Thyroid gland (tissue), 4 donors: ENCODE results near the gene ZDHHC3. TPM values are rescaled to one million over a fixed set of nuclear protein-coding genes. Genes with fewer than 3 reads are reported as not detected.

Source experiments
- DNase-seq, 2 donors: peaks; one replicate each; pipeline ENCODE4 v3.0.0-alpha.2; 2019
- H3K27ac ChIP-seq, 3 donors: fragments of 200-600 bp; sonication (generic); 1 replicate in 2 of 3; 2 replicates in 1 of 3; pipeline ENCODE4 v1.5.1; 2016 to 2019; ENCODE audit warnings: mild to moderate bottlenecking in 1 of 3, moderate library complexity in 1 of 3
- H3K27me3 ChIP-seq: fragments of 200-600 bp; sonication (generic); one replicate; pipeline ENCODE4 v1.5.1; 2019
- H3K36me3 ChIP-seq, 2 donors: fragments of 200-600 bp; sonication (generic); one replicate each; pipeline ENCODE4 v1.5.1; 2016 to 2019
- H3K4me1 ChIP-seq, 2 donors: fragments of 200-600 bp; sonication (generic); one replicate each; pipeline ENCODE4 v1.5.1; 2017 to 2019
- H3K4me3 ChIP-seq, 3 donors: fragments of 200-600 bp; sonication (generic); replicated peaks in 1 of 3; 1 replicate in 2 of 3; 2 replicates in 1 of 3; pipeline ENCODE4 v1.5.1; 2016; ENCODE audit warnings: mild to moderate bottlenecking in 1 of 3
- H3K9me3 ChIP-seq: fragments of 200-600 bp; sonication (generic); one replicate; pipeline ENCODE4 v1.5.1; 2017
- POLR2A ChIP-seq, 2 donors: fragments of 450-650 bp; IDR thresholded peaks; one replicate each; pipeline ENCODE4 v1.6.1; 2017; ENCODE audit warnings: antibody characterized with exemption in 2 of 2, mild to moderate bottlenecking in 2 of 2, moderate library complexity in 1 of 2
- WGBS, 2 donors: methylation state at CpG; one replicate each; pipeline ENCODE4 v1.1.5; 2017; 5-methylcytosine and 5-hydroxymethylcytosine counted together
- intact Hi-C: fragments of 100-400 bp; cut with DNase I; formaldehyde crosslinking; loops from one replicate; pipeline ENCODE4 v1.15.1; 2023
- total RNA-seq, 4 donors: library from RNA; depleted of rRNA; stranded (reverse); fragments of >200 nt; gene quantifications; one replicate each; pipeline ENCODE4 v1.2.3, GENCODE V29; 2016
- TF ChIP-seq, protein P1 (sequence below), 6 experiments: fragments of 200-600 bp in 3 of 6; fragments of 450-650 bp in 3 of 6; sonication (generic) in 3 of 6; IDR thresholded peaks; one replicate each; pipeline ENCODE4 v1.5.1; 2016 to 2019; ENCODE audit warnings: antibody characterized with exemption in 6 of 6, mild to moderate bottlenecking in 2 of 6, inconsistent platforms in 1 of 6, moderate library complexity in 1 of 6

Gene ZDHHC3
- total RNA-seq, 4 donors from 2014 or later = 46.0 to 94.3 (median 76.0) TPM

- intact Hi-C loops = no loop called here
- Histone ChIP-seq H3K27ac (peak overlapping the region; percentile 79 to 89 (median 79)), H3K27me3 (no peaks in the 10 kb centered on the region), H3K36me3 (peaks cover 0 to 5% of the 10 kb centered on the region in 2 donors), H3K9me3 (no peaks in the 10 kb centered on the region), H3K4me3 (no peak overlapping the region), H3K4me1 (peaks cover 25 to 35% of the 10 kb centered on the region in 2 donors)
- TF ChIP-seq, protein P1, sequence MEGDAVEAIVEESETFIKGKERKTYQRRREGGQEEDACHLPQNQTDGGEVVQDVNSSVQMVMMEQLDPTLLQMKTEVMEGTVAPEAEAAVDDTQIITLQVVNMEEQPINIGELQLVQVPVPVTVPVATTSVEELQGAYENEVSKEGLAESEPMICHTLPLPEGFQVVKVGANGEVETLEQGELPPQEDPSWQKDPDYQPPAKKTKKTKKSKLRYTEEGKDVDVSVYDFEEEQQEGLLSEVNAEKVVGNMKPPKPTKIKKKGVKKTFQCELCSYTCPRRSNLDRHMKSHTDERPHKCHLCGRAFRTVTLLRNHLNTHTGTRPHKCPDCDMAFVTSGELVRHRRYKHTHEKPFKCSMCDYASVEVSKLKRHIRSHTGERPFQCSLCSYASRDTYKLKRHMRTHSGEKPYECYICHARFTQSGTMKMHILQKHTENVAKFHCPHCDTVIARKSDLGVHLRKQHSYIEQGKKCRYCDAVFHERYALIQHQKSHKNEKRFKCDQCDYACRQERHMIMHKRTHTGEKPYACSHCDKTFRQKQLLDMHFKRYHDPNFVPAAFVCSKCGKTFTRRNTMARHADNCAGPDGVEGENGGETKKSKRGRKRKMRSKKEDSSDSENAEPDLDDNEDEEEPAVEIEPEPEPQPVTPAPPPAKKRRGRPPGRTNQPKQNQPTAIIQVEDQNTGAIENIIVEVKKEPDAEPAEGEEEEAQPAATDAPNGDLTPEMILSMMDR (IDR thresholded peaks at IDR 0.05) = peak in 3 of 6 experiments; percentile 6 to 42 (median 24)
- peak in 1 of 2 donors; percentile 35 for TF ChIP-seq POLR2A (IDR thresholded peaks at IDR 0.05)
- 26 to 47% methylated on average over 3 of the region's 3 CpGs for WGBS, 2 donors
- peak; percentile 64 to 75 for DNase-seq
Measured at GRCh38 chr3:45010811-45011333, 34.9 kb upstream of the ZDHHC3 start.

- intact Hi-C loops = no loop called here
- DNase-seq = no peak
- 100% methylated on average over 1 of the region's 1 CpG for WGBS, 2 donors
- Histone ChIP-seq H3K4me1 (peaks cover 25 to 35% of the 10 kb centered on the region in 2 donors), H3K27me3 (no peaks in the 10 kb centered on the region), H3K4me3 (no peak overlapping the region), H3K9me3 (no peaks in the 10 kb centered on the region), H3K36me3 (peaks cover 3 to 5% of the 10 kb centered on the region in 2 donors), H3K27ac (peak overlapping the region; percentile 79 to 89 (median 79))
- TF ChIP-seq, protein P1 (IDR thresholded peaks at IDR 0.05) = no peak
- no peak for TF ChIP-seq POLR2A (IDR thresholded peaks at IDR 0.05)
Measured at GRCh38 chr3:45009868-45010267, 33.9 kb upstream of the ZDHHC3 start.

GRCh38 chr3:45008117-45008516 is 32.1 kb upstream of the ZDHHC3 start:
- H3K27ac ChIP-seq = peak overlapping the region in 1 of 3 donors; percentile 79
- no peaks in the 10 kb centered on the region for H3K27me3 ChIP-seq
- 100% methylated on average over 1 of the region's 1 CpG for WGBS, 2 donors
- H3K4me1 ChIP-seq = peaks cover 25 to 31% of the 10 kb centered on the region in 2 donors
- TF ChIP-seq POLR2A (IDR thresholded peaks at IDR 0.05) = no peak
- TF ChIP-seq, protein P1 (IDR thresholded peaks at IDR 0.05) = no peak
- peaks cover 3 to 5% of the 10 kb centered on the region in 2 donors for H3K36me3 ChIP-seq
- no peaks in the 10 kb centered on the region for H3K9me3 ChIP-seq
- no peak for DNase-seq
- no peak overlapping the region for H3K4me3 ChIP-seq
- intact Hi-C loops = no loop called here

DNA sequence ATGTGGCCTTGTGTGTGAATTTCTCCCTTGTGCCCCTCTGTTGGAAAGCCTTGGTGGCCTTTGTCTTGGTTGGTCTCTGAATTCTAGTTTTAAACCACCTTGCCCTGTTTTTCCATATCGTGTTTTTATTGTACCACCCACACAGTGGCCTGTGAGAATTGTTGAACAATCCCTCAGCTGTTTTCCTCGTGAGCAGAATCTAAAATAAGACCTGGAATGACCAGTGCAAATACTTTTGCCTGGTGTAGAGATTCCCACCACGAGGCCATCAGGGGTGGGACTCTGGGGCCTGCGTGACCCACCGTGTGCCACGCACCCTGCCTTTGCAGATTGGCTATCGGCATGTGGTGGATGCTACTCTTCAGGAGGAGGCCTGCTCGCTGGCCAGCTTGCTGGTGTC is 31.1 kb upstream of the ZDHHC3 start:
- Histone ChIP-seq H3K27me3 (no peaks in the 10 kb centered on the region), H3K4me3 (no peak overlapping the region), H3K36me3 (peaks cover 3 to 5% of the 10 kb centered on the region in 2 donors), H3K9me3 (no peaks in the 10 kb centered on the region), H3K27ac (no peak overlapping the region), H3K4me1 (peaks cover 15 to 22% of the 10 kb centered on the region in 2 donors)
- intact Hi-C loops = no loop called here
- TF ChIP-seq, protein P1 (IDR thresholded peaks at IDR 0.05) = no peak
- no peak for TF ChIP-seq POLR2A (IDR thresholded peaks at IDR 0.05)
- WGBS, 2 donors = 91 to 97% methylated on average over 8 of the region's 8 CpGs
- no peak for DNase-seq

DNA sequence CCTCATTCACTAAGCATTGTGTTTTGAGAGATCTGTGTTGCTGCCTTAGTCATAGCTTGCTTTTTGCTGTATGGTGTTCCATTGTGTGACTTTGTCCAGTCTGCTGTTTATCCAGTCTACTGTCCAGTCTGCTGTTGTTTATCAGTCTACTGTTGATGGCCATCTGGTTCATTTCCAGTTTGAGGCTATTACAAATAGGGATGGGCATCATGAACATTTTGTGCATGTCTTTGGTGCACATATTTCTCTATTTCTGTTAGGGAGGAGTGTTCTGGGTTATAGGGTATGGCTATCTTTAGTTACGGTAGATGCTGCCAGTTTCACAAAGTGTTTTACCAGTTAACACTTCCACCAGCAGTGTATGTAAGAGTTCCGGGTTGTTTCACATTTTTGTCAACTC is 27.9 kb upstream of the ZDHHC3 start:
- DNase-seq = no peak
- no peak overlapping the region for H3K27ac ChIP-seq
- intact Hi-C loops = no loop called here

More for the DNA sequence above, 27.9 kb upstream of the ZDHHC3 start:
- Histone ChIP-seq H3K36me3 (peaks cover 5 to 6% of the 10 kb centered on the region in 2 donors), H3K9me3 (no peaks in the 10 kb centered on the region), H3K4me1 (peaks cover 18 to 28% of the 10 kb centered on the region in 2 donors), H3K27me3 (no peaks in the 10 kb centered on the region), H3K4me3 (no peak overlapping the region)
- WGBS, 2 donors = 96 to 97% methylated on average over 2 of the region's 2 CpGs
- TF ChIP-seq, protein P1 (IDR thresholded peaks at IDR 0.05) = no peak
- no peak for TF ChIP-seq POLR2A (IDR thresholded peaks at IDR 0.05)
